IMR-90 (cell line): Measurements from ENCODE around the gene NTSR1.

ENCODE experiments used
- BHLHE40 ChIP-seq: fragments of 150-350 bp; IDR thresholded peaks from 2 replicates; pipeline ENCODE4 v1.6.1; 2016; ENCODE audit warnings: mild to moderate bottlenecking, low read depth, low read length
- CEBPB ChIP-seq: IDR thresholded peaks from 2 replicates; pipeline ENCODE4 v1.6.1; 2012; ENCODE audit warnings: low read depth, low read length, improper control_type of control experiment
- CHD1 ChIP-seq: IDR thresholded peaks from 2 replicates; pipeline ENCODE4 v1.6.1; 2012; ENCODE audit warnings: low read depth, low read length, improper control_type of control experiment
- CTCF ChIP-seq: conservative IDR thresholded peaks from 2 replicates; pipeline ENCODE4 v1.5.1; 2012; ENCODE audit warnings: mild to moderate bottlenecking, low read depth, low read length, improper control_type of control experiment
- MAFK ChIP-seq: IDR thresholded peaks from 2 replicates; pipeline ENCODE4 v1.6.1; 2012; ENCODE audit warnings: low read depth, low read length, improper control_type of control experiment
- MXI1 ChIP-seq: IDR thresholded peaks from 2 replicates; pipeline ENCODE4 v1.6.1; 2012; ENCODE audit warnings: low read depth, mild to moderate bottlenecking, low read length, moderate library complexity, borderline replicate concordance
- POLR2A ChIP-seq: IDR thresholded peaks from 2 replicates; pipeline ENCODE4 v1.6.1; 2012; ENCODE audit warnings: mild to moderate bottlenecking, low read depth, low read length
- RAD21 ChIP-seq: IDR thresholded peaks from 2 replicates; pipeline ENCODE4 v1.6.1; 2012; ENCODE audit warnings: low read length, improper control_type of control experiment
- RFX5 ChIP-seq: IDR thresholded peaks from 2 replicates; pipeline ENCODE4 v1.8.0; 2012; ENCODE audit warnings: low read depth, mild to moderate bottlenecking, low read length, moderate library complexity
- SMC3 ChIP-seq: fragments of 150-350 bp; IDR thresholded peaks from 2 replicates; pipeline ENCODE4 v1.6.1; 2016; ENCODE audit warnings: low read depth, mild to moderate bottlenecking, antibody characterized with exemption, low read length, moderate library complexity
- USF2 ChIP-seq: fragments of 150-350 bp; IDR thresholded peaks from 2 replicates; pipeline ENCODE4 v1.6.1; 2017; ENCODE audit warnings: mild to moderate bottlenecking, antibody characterized with exemption, low read length, low read depth

GRCh38 chr20:62759981-62760431, 51.4 kb downstream of the NTSR1 start:
- TF ChIP-seq CEBPB (no peak), MXI1 (no peak), RFX5 (no peak), SMC3 (no peak), CTCF (no peak), POLR2A (no peak), RAD21 (no peak), BHLHE40 (no peak), MAFK (no peak), USF2 (no peak), CHD1 (no peak)
